Tibial artery (tissue), 4 donors: Measurements from ENCODE around the gene COL20A1.

Experiments
- DNase-seq, 2 donors: peaks; one replicate each; pipeline ENCODE4 v3.0.0-alpha.2; 2019
- H3K27ac ChIP-seq, 2 donors: fragments of 200-600 bp; sonication (generic) in 1 of 2; 1 replicate in 1 of 2; 2 replicates in 1 of 2; pipeline ENCODE4 v1.5.1; 2018 to 2019; ENCODE audit warnings: mild to moderate bottlenecking in 1 of 2
- H3K27me3 ChIP-seq, 2 donors: fragments of 200-600 bp; sonication (generic) in 1 of 2; one replicate each; pipeline versions ENCODE4 v1.5.1 to v1.6.0; 2016 to 2019
- H3K36me3 ChIP-seq, 3 donors: fragments of 200-600 bp; sonication (generic) in 2 of 3; one replicate each; pipeline ENCODE4 v1.5.1; 2016 to 2019; ENCODE audit warnings: mild to moderate bottlenecking in 2 of 3
- H3K4me1 ChIP-seq, 4 donors: fragments of 200-600 bp; sonication (generic) in 2 of 4; 1 replicate in 3 of 4; 2 replicates in 1 of 4; pipeline ENCODE4 v1.5.1; 2016 to 2019
- H3K4me3 ChIP-seq, 2 donors: fragments of 200-600 bp; sonication (generic) in 1 of 2; 1 replicate in 1 of 2; 2 replicates in 1 of 2; pipeline ENCODE4 v1.5.1; 2018 to 2019; ENCODE audit warnings: mild to moderate bottlenecking in 2 of 2
- H3K9me3 ChIP-seq, 3 donors: fragments of 200-600 bp; sonication (generic) in 1 of 3; one replicate each; pipeline ENCODE4 v1.5.1; 2016 to 2019
- CTCF ChIP-seq, 2 experiments: fragments of 200-600 bp in 1 of 2; fragments of 450-650 bp in 1 of 2; IDR thresholded peaks; one replicate each; pipeline ENCODE4 v1.5.1; 2017 to 2019; ENCODE audit warnings: antibody characterized with exemption in 2 of 2, mild to moderate bottlenecking in 1 of 2, moderate library complexity in 1 of 2
- intact Hi-C: fragments of 100-400 bp; cut with DNase I; formaldehyde crosslinking; loops from one replicate; pipeline ENCODE4 v1.15.0; 2023; ENCODE audit warnings: low total_unique reads

Gene COL20A1

GRCh38 chr20:63343460-63344445, 50.8 kb downstream of the COL20A1 start:
- Histone ChIP-seq H3K4me3 (no peak overlapping the region), H3K9me3 (no peaks in the 10 kb centered on the region), H3K27me3 (peaks cover 0 to 73% of the 10 kb centered on the region in 2 donors), H3K27ac (no peak overlapping the region), H3K4me1 (peaks cover 0 to 16% (median 0%) of the 10 kb centered on the region in 4 donors), H3K36me3 (no peaks in the 10 kb centered on the region)
- intact Hi-C loops: no loop called here
- TF ChIP-seq CTCF (IDR thresholded peaks at IDR 0.05): no peak
- no peak for DNase-seq

GRCh38 chr20:63344616-63345327, 51.8 kb downstream of the COL20A1 start:
- TF ChIP-seq CTCF (IDR thresholded peaks at IDR 0.05): no peak
- peaks cover 0 to 77% of the 10 kb centered on the region in 2 donors for H3K27me3 ChIP-seq
- intact Hi-C loops: no loop called here
- no peaks in the 10 kb centered on the region for H3K9me3 ChIP-seq
- H3K4me3 ChIP-seq: no peak overlapping the region
- no peak for DNase-seq
- H3K27ac ChIP-seq: no peak overlapping the region
- no peaks in the 10 kb centered on the region for H3K36me3 ChIP-seq
- peaks cover 0 to 16% (median 0%) of the 10 kb centered on the region in 4 donors for H3K4me1 ChIP-seq

GRCh38 chr20:63345328-63346100, 52.5 kb downstream of the COL20A1 start:
- Histone ChIP-seq H3K27ac (no peak overlapping the region), H3K4me1 (peaks cover 0 to 16% (median 0%) of the 10 kb centered on the region in 4 donors), H3K4me3 (no peak overlapping the region), H3K36me3 (no peaks in the 10 kb centered on the region), H3K9me3 (no peaks in the 10 kb centered on the region), H3K27me3 (peaks cover 0 to 77% of the 10 kb centered on the region in 2 donors)
- intact Hi-C loops: no loop called here
- DNase-seq: no peak
- no peak for TF ChIP-seq CTCF (IDR thresholded peaks at IDR 0.05)

GRCh38 chr20:63346131-63347080, 53.4 kb downstream of the COL20A1 start:
- no peak overlapping the region for H3K27ac ChIP-seq
- H3K4me1 ChIP-seq: peaks cover 0 to 16% (median 0%) of the 10 kb centered on the region in 4 donors
- H3K27me3 ChIP-seq: peaks cover 0 to 77% of the 10 kb centered on the region in 2 donors
- H3K9me3 ChIP-seq: no peaks in the 10 kb centered on the region
- intact Hi-C loops: no loop called here
- H3K4me3 ChIP-seq: no peak overlapping the region
- H3K36me3 ChIP-seq: no peaks in the 10 kb centered on the region
- DNase-seq: no peak
- no peak for TF ChIP-seq CTCF (IDR thresholded peaks at IDR 0.05)
